G401.6 (cell line): ENCODE data around the gene C10orf95.
"Not testable (repeated sequence)": the region's sequence is repeated elsewhere in the genome, so short reads cannot be mapped to it uniquely, and the experiment has no call there.

Experiments
- FAIRE-seq: peaks from 2 replicates; lab custom pipeline; 2012; peaks lifted over from hg19 to GRCh38; lab: Jason Lieb, UNC

The C10orf95 gene, protein sequence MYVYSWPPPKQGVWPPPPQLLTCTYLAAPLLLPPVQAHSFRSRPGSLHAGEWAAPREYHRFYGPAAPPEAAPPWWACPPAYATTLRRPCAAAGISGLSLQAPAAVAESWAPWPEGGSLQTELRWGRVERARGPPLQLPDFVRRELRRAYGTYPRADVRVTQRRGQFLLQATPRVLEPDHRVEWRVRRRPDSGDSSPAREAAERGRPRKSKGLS

DNA sequence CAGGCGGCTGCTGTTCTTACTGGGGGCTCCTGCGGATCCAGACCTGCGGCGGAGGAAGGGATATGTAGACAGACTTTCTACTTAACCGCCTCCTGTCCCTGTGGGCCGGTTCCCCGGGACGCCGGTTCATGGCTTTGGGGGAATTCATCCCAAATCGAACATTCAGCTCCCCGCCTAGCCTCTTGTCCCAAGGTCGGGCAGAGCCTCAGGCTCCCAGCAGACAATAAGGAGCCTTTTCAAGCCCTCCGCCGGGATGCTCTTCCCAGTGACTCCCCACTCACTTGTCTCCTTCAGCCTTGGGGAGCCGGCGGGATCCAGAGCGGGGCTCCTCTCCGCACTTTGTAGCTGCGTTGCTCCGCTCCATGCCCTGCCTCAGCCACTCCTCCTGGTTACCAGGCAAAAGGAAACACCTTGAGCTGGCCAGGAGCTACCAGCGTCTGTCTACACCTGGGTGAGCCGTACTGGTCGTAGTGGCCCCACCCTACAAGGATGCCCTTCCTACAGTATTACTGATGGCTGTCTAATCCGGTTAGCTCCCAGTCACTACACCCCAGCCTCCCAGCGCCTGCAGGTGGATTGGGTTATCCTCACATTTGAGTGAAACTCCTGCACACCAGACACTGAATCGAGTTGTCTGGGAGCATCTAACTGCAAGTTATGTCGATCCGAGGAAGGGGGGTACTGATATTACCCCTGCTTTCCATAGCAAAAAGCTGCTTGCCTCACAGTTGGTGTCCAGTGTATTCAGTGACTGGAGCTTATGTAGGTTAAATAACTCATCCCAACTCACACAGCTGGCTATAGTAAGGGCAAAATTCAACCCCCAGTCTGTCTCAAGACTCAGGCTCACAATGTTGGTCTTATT, at the start of gene C10orf95:
TSS of gene C10orf95 (minus strand) at position 439 of the 865 bp plus-strand sequence. CDS start 450 bp downstream, outside the sequence.
- FAIRE-seq = no peak

DNA sequence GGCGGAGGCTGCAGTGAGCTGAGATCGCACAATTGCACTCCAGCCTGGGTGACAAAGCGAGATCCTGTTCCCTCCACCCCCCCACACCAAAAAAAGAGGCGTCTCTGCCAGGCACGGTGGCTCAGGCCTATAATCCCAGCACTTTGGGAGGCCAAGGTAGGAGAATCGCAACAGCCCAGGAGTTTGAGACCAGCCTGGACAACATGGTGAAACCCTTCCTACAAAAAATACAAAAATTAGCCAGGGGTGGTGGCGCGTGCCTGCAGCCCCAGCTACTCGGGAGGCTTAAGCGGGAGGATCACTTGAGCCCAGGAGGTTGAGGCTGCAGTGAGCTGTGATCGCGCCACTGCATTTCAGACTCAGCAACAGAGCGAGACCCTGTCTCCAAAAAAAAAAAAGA, 49.3 kb upstream of the C10orf95 start:
- FAIRE-seq = not testable (repeated sequence)

DNA sequence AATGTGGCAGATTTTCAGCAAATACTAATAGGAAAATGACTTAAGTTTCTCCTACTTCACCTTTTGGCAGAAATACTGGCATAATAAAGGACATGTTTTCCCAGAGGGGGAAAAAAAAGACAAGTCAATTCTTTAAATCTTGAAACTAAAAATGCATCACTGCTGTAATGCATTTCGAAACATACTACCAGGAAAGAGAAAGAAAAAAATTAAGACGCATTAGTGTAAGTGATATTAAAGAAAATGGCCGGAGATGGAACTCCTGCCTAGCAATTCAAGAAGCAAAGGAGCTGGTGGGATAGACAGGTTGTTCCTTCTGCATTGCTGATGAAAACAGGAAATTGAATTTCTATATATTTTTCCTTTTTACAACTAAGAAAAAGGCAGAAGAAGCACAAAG, 48.0 kb upstream of the C10orf95 start:
- no peak for FAIRE-seq

DNA sequence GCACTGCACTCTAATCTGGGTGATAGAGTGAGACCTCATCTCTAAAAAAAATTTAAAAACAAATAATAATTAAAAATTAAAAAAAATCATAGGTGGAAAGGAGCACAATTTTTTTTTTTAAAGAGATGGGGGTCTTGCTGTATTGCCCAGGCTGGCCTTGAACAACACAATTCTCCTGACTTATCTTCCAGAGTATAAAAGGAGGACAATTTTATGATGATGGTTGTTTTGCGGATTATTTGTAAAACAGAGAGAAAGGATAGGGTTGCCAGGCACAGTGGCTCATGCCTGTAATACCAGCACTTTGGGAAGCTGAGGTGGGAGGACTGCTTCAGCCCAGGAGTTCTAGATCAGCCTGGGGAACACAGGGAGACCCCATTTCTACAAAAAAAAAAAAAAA, 46.2 kb upstream of the C10orf95 start:
- no peak for FAIRE-seq

DNA sequence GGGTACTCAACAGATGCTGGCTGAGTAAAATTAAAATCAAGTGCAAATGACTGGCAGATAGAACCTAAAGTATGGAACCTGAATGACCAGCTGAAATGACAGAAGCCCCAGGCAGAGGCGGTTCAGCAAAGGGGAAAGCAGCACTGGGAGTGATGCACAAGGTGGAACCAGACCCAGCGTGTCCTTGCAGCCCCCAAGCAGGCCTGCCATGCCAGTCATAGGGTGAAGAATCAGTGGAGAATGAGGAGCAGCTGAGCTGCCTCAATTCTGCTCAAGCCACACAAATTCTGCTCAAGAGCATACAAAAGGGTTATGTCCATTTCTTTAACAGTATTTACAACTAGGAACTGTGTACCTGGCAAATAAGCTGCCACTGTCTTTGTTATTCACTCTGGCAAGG, 42.4 kb upstream of the C10orf95 start:
- FAIRE-seq = no peak

DNA sequence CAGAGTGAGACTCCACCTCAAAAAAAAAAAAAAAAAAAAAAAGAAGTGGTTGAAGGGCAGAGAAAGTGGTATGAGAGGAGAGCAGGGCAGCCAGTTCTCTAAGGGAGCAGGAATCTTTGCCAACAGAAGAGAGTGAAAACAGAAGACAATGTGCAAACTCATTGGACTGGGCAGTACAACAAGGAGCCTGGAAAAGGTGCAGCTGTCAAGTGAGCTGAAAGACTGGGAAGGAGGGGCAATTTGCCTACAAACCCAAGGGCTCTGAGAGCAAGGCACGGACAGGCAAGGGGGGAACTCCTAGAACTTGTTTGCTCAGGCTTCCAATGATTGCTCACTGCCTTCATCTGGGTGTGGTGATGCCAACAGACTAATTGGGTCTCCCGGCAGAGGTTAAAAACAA, 41.6 kb upstream of the C10orf95 start:
- no peak for FAIRE-seq

DNA sequence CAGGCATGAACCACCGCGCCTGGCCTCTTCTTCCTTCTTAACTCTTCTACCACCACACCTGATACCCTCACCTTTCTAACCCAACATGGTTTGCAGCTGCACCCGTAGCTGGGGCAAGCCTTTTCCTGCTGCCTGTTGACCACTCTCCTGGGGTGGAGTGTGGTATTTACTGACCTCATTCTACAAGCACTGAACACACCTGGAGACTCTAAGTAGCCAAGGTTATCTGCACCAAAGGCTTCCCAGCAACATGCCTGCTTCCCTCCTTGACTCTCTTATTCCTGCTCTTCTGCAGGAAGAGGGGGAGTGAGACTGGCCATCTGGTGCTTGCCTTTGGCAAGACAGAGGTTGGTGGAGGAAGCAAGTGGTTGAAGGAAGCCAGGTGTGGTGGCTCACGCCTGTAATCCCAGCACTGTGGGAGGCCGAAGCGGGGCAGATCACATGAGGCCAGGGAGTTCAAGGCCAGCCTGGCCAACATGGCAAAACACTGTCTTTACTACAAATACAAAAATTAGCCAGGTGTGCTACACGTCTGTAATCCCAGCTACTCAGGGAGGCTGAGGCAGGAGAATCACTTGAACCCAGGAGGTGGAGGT, 41.1 kb upstream of the C10orf95 start:
- no peak for FAIRE-seq

DNA sequence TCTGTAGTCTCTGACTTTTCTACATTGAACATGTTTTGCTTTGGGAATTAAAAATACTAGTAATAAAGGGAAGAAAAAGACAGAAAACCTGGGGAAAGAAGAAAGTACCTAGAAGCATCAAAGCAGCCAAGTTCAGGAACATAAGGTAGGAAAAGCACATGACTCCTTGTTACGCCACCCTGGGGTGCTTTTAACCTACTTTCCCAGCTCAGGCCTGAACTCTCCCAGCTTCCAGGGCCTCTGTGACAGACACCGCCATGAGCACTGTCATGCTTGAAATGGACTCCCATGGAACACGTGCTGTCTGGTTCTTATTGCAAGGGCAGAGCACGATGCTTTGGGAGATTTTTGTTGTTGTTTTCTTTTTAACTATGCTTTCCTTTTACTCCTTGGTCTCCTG, 39.8 kb upstream of the C10orf95 start:
- FAIRE-seq = no peak

DNA sequence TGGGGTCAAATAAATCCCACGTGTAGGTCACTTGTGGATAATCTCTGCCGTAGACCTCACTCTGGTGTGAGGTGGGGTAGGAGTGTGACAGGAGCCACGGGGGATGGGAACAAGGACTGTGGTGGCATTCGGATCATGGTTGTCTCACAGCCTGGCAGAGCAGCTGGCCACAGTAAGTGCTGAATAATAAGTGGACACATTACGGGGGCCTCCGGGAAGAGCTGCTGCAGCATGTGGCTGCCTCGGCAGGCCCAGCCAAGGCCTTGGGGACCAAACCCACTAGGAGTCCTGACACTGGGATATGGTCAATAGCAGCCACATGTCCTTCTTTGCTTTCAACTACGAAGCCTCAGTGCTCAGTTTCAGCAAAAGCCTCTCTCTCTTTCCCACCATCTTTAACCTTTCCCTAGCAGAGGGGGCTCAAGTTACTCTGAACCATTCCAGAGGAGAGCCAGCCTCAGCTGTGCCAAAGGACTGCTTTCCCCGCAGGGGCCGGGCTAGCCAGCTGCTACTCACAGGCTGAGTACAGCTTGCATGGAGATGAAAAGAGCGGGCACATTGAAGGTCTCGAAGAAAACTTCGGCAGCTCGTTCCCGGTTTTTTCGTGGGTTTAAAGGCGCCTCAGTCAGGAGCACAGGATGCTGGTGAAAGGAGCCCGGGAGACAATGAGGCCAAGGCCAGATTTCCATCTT, 33.9 kb upstream of the C10orf95 start:
- no peak for FAIRE-seq

DNA sequence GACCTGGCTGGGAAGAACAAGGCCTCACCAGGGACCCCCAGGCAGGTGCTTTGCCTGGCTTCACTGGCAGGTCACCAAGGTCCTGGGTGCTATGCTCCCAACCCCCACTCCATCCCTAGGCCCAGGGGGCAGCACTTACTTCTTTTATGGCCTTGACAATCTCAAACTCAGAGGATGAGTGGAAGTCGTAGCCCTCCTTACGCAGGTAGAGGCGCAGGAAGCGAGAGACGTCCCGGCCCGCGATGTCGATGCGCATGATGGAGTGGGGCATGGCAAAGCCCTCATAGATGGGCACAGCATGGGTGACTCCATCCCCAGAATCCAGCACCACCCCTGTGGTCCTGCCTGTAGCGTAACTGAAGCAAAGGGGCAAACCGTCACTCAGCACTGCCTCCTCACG, 32.7 kb upstream of the C10orf95 start:
- FAIRE-seq = no peak

DNA sequence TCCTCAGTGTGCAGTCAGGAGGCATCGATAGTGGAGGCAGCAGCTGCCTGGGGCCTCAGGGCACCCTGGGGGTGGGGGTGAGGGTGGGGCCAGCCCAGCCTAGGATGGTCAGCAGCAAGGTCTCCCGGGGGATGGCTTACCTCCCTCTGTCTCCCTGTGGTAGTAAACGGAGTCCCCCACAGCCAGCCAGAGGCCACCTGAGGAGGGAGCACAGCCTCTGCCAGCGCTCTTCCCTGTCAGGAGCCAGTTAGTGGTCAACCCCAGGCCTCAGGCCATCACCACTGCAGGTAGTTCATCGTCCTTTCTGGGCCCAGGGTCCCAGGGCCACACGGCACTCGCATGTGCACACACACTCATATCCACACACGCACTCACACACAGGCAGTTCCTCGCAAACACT, 29.1 kb upstream of the C10orf95 start:
- FAIRE-seq = no peak

DNA sequence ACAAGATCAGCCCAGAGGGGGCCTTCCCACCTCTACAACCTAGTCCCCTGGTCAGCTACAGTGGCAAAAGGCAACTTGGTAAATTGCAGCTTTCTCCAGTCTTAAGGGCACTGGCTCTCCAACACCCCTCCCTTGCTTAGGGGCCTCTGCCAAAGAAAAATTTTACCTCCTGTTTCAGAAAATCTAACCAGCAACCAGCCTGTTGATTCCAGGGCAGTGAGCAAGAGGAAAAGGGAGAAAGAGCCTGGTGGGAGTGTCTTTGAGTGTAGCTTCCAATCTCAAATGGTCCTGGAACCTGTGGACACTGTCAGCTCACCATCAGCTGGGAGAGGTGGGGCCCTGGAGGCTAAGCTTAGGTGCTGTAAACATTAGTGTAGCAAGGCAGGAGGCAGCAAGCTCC, 28.3 kb upstream of the C10orf95 start:
- FAIRE-seq = no peak

DNA sequence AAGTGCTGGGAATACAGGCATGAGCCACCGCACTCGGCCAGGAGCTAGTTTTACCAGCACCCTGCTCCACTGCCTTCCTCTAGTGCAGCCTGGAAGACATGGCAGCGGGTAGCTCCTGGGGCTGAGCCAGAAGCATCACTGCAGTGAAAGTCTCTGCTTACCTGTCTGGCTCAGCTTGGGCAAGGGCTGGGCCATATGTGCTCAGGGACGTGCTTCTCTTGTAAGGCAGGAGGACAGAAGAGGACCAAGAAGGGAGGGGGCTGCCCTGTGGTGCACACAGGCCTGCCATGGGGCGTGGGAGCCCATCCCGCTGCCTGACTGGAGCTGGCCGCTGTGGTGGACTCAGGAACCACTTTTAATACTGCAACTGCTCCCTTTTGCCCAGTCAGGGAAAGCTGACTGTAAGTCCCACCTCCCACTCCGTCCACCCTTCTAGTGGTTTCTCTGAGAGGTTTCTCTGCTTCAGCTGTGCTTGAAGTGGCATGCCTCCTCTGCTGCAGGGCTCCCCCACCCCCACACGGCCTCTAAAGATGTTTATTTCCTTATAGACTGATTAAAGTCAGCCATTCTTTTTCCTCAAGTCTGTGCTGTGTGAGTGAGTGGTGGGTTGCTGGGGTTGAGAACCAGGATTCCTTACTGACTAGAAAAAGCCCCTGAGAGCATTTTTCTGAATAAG, 25.3 kb upstream of the C10orf95 start:
- no peak for FAIRE-seq

DNA sequence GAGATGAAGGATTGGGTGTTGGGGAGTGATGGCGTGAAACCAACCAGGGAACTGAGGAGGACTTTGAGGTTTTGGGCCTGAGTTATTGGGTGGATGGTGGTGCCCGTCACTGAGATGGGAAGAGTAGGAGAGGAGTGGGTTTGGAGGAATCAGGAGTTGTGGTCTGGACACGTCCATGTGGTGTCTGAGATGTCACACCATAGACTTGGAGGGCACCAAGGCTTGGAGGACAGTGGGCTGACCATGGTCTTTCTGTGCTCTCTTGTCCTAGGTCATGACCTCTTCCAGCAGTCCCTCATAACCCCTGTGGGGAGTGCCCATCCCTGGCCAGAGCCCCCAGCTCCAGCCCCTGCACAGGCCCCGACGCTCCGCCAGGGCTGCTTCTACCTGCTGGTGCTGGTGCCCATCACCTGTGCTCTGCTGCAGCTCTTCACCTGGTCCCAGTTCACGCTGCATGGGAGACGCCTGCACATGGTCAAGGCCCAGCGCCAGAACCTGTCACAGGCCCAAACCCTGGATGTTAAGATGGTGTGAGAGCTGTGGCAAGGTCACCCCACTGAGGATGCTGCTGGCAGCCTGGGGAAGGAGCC, 24.2 kb upstream of the C10orf95 start:
- FAIRE-seq = no peak

DNA sequence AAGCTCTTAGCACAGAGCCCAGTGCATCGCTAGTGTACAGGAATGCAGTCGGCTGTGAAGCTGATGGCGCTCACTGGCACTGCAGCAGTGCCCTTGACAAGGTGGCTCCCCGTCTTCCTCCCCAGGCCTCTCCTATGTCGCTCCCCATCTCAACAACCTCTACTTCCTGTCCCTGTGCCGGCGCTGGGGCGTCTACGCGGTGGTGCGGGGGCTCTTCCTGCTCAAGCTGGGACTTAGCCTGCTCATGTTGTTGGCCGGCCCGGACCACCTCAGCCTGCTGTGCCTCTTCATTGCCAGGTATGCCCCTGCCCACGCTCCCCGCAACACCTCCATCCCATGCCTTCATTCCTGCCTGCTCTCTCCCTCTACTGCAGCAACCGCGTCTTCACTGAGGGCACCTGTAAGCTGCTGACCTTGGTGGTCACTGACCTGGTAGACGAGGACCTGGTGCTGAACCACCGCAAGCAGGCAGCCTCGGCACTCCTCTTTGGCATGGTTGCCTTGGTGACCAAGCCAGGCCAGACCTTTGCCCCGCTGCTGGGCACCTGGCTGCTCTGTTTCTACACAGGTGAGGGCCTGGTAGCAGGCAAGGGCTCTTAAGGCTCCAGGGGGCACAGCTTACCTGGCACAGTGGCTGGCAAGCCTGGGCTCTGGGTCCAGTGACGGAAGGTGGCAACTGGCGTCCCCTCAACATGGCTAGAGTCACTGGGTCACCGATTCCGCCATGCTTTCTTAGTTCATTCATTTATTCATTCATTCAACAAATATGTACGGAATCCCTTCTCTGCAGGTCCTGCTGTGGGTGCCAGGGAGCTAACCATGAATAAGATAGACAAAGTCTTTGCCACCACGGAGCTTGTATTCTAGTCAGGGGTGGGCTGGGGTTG, 22.3 kb upstream of the C10orf95 start:
- FAIRE-seq = no peak

DNA sequence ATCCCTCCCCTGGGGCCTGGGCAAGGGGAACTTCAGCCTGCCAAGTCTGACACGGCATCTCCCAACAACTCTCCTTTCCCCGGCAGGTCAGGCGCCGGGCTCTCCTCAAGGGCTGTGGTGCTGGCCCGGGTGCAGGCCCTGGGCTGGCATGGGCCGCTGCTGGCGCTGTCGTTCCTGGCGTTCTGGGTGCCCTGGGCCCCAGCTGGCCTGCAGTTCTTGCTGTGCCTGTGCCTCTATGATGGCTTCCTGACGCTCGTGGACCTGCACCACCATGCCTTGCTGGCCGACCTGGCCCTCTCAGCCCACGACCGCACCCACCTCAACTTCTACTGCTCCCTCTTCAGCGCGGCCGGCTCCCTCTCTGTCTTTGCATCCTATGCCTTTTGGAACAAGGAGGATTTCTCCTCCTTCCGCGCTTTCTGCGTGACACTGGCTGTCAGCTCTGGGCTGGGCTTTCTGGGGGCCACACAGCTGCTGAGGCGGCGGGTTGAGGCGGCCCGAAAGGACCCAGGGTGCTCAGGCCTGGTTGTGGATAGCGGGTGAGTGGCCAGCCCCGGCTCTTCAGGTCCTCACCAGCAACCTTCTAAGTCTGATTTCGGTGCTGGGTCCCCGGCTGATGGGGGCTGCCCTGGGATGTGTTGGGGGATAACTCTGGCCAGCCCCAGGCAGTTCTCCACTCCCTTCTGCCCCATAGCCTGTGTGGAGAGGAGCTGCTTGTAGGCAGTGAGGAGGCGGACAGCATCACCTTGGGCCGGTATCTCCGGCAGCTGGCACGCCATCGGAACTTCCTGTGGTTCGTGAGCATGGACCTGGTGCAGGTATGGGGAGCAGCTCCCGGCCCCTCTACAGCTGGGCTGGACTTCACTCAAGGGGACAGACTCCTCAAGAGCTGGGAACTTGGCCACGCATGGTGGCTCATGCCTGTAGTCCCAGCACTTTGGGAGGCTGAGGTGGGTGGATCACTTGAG, 19.5 kb upstream of the C10orf95 start:
- no peak for FAIRE-seq

DNA sequence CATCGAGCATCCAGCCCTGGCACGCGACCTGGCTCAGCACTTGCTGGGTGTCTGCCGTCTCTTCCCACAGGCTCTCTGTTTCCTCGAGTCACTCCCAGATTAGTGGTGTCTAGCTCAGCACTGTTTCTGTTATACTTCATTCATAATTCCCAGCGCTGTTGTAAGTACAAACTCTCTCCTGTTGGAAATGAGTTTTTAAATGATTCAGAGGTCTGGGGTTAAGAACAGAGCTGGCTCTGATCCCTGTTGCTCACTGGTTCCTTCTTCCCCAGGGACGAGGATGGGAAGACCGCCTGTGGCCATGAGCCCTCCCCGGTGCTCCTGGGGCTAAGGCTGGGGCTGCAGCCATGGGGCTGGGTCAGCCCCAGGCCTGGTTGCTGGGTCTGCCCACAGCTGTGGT, 17.3 kb upstream of the C10orf95 start:
- FAIRE-seq = no peak

DNA sequence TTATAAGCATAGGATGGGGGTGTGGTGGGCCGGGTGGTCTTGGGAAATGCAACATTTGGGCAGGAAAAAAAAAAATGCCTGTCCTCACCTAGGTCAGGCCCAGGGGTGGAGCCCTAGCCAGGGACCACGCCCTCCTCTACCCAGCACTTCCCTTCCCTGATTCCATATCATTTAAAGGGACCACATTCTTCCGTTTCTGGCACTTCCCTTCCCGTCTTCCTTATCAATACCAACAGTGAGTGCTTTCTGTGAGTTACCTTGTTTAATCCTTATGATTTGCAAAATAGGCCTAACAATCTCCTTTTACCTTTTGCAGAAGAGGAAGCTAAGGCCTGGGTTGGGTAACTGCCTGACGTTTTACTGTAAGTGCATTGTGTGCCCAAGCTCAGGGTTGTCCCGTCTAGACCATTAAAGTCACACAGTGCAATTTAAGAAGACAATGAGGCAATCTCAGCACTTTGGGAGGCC, 16.7 kb upstream of the C10orf95 start:
- no peak for FAIRE-seq

DNA sequence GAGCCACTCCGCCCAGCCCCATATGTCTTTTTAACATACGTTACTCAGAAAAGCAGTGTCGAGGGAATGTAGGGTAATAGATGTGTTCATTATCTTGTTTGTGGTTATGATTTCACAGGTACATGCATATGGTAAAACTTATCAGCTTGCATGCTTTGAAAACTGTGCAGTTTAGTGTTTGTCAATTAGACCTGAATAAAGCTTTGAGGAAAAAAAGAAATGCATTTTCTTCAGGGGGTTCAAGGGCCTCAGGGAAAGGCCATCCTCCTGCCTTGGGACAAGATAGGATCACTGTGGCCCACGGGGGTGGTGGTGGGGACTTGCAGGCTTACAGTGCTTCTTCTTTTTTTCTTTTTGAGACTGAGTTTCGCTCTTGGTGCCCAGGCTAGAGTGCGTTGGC, 16.0 kb upstream of the C10orf95 start:
- FAIRE-seq = no peak

DNA sequence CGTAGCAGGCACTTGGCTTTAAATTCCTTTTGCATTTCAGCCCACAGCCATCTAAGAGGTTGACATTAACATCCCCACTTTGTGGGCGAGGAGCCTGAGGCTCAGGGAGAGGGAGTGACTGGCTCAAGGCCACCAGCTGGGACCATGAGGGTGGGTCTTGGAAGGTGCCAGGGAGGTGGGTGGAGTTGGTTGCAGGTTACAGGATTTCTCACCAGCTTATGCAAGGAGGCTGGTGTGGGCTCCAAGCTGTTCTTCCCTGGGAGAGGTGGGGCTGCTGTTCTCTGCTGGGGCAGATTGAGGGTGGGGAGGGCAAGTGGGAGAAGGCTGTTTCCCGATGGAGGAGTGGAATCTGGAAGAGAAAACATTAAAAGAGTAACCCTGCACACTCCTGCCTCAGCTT, 14.1 kb upstream of the C10orf95 start:
- FAIRE-seq = no peak
